ENCODE results near the gene ADSL. TPM values are rescaled to one million over a fixed set of nuclear protein-coding genes. Genes with fewer than 3 reads are reported as not detected.

The ADSL gene
- total RNA-seq, 4 donors from 2014 or later = 32.2 to 163 (median 37.4) TPM

DNA sequence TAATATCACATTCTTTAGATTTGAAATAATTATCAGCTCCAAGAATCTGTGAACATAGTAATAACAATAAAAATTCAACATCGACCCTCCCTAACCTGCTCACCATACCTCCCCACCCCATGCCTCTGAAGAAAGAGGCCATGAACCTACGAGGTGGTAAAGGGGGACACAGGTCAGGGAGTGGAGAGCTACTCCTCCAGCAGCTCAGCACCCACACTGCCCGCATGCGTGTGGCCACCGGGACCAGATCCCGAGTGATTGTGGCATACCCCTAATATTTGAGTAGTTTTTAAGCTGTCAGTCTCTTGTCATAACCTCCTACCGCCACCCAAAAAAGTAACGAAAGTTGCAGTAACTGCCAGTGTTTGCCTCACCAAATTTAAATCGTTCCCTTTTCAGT is 16.8 kb upstream of the ADSL start:
- Histone ChIP-seq H3K9me3 (no peaks in the 10 kb centered on the region), H3K27me3 (no peaks in the 10 kb centered on the region), H3K36me3 (peaks cover 0 to 22% (median 0%) of the 10 kb centered on the region in 3 donors), H3K4me3 (no peak overlapping the region), H3K4me1 (peaks cover 0 to 8% (median 0%) of the 10 kb centered on the region in 4 donors), H3K27ac (peak overlapping the region in 1 of 4 donors; percentile 21)
- TF ChIP-seq POLR2A (IDR thresholded peaks at IDR 0.05) (no peak), CTCF (IDR thresholded peaks at IDR 0.05) (no peak)
- DNase-seq = no peak

GRCh38 chr22:40330086-40330485 is 16.2 kb upstream of the ADSL start:
- TF ChIP-seq CTCF (IDR thresholded peaks at IDR 0.05) (no peak), POLR2A (IDR thresholded peaks at IDR 0.05) (no peak)
- H3K27ac ChIP-seq = no peak overlapping the region
- no peaks in the 10 kb centered on the region for H3K27me3 ChIP-seq
- no peaks in the 10 kb centered on the region for H3K9me3 ChIP-seq
- no peak overlapping the region for H3K4me3 ChIP-seq
- peaks cover 0 to 16% (median 0%) of the 10 kb centered on the region in 3 donors for H3K36me3 ChIP-seq
- no peak for DNase-seq
- H3K4me1 ChIP-seq = peaks cover 0 to 8% (median 1%) of the 10 kb centered on the region in 4 donors

- H3K4me3 ChIP-seq = no peak overlapping the region
- H3K27me3 ChIP-seq = no peaks in the 10 kb centered on the region
- no peaks in the 10 kb centered on the region for H3K9me3 ChIP-seq
- peaks cover 0 to 8% (median 4%) of the 10 kb centered on the region in 4 donors for H3K4me1 ChIP-seq
- DNase-seq = no peak
- H3K27ac ChIP-seq = no peak overlapping the region
- H3K36me3 ChIP-seq = peaks cover 0 to 11% (median 0%) of the 10 kb centered on the region in 3 donors
- no peak for TF ChIP-seq CTCF (IDR thresholded peaks at IDR 0.05)
- no peak for TF ChIP-seq POLR2A (IDR thresholded peaks at IDR 0.05)
These were observed 15.7 kb upstream of the ADSL start for GRCh38 chr22:40330615-40331014.

GRCh38 chr22:40331706-40332105 is 14.6 kb upstream of the ADSL start:
- DNase-seq = no peak
- peak overlapping the region in 1 of 4 donors; percentile 20 for H3K27ac ChIP-seq
- no peak overlapping the region for H3K4me3 ChIP-seq
- H3K36me3 ChIP-seq = peaks cover 0 to 9% (median 0%) of the 10 kb centered on the region in 3 donors
- H3K9me3 ChIP-seq = no peaks in the 10 kb centered on the region
- TF ChIP-seq POLR2A (IDR thresholded peaks at IDR 0.05) (no peak), CTCF (IDR thresholded peaks at IDR 0.05) (no peak)
- peaks cover 0 to 8% (median 4%) of the 10 kb centered on the region in 4 donors for H3K4me1 ChIP-seq
- H3K27me3 ChIP-seq = no peaks in the 10 kb centered on the region

- no peak for TF ChIP-seq POLR2A (IDR thresholded peaks at IDR 0.05)
- no peak for TF ChIP-seq CTCF (IDR thresholded peaks at IDR 0.05)
- Histone ChIP-seq H3K27me3 (no peaks in the 10 kb centered on the region), H3K36me3 (peaks cover 0 to 2% (median 0%) of the 10 kb centered on the region in 3 donors), H3K4me3 (no peak overlapping the region), H3K9me3 (no peaks in the 10 kb centered on the region), H3K4me1 (peaks cover 0 to 8% (median under 1%) of the 10 kb centered on the region in 4 donors), H3K27ac (no peak overlapping the region)
- DNase-seq = no peak
These were observed 13.9 kb upstream of the ADSL start for GRCh38 chr22:40332319-40332781.

GRCh38 chr22:40334060-40334459 is 12.2 kb upstream of the ADSL start:
- TF ChIP-seq CTCF (IDR thresholded peaks at IDR 0.05) (no peak), POLR2A (IDR thresholded peaks at IDR 0.05) (no peak)
- H3K36me3 ChIP-seq = no peaks in the 10 kb centered on the region
- no peak for DNase-seq
- H3K4me1 ChIP-seq = peaks cover 0 to 8% (median 0%) of the 10 kb centered on the region in 4 donors
- H3K9me3 ChIP-seq = no peaks in the 10 kb centered on the region
- no peak overlapping the region for H3K4me3 ChIP-seq
- H3K27me3 ChIP-seq = no peaks in the 10 kb centered on the region
- H3K27ac ChIP-seq = peak overlapping the region in 1 of 4 donors; percentile 50
